ENCODE results near the gene PRXL2C.

DNA sequence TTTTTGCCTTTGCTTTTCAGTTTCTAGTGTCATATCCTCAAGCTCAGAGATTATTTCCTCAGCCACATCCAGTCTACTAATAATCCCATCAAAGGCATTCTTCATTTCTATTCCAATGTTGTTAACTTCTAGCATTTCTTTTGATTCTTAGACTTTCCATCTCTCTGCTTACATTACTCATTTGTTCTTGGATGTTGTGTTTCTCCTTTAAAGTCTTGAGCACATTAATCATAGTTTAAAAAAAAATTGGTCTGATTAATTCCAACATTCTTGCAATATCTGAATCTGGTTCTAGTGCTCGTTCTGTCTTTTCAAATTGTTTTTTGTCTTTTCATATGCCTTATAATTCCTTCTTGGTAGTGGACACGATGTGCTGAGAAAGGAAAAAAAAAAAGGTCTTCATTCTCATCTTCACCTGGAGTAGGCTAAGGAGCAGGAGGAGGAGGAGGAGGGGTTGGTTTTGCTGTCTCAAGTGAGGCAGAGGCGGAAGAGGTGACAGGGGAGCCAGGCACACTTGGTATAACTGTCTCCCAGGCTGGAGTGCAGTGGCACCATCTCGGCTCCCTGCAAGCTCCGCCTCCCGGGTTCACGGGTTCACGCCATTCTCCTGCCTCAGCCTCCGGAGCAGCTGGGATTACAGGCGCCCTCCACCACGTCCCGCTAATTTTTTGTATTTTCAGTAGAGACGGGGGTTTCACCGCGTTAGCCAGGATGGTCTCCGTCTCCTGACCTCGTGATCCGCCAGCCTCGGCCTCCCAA lies 16.3 kb downstream of the PRXL2C start:
- TF ChIP-seq, protein P1, sequence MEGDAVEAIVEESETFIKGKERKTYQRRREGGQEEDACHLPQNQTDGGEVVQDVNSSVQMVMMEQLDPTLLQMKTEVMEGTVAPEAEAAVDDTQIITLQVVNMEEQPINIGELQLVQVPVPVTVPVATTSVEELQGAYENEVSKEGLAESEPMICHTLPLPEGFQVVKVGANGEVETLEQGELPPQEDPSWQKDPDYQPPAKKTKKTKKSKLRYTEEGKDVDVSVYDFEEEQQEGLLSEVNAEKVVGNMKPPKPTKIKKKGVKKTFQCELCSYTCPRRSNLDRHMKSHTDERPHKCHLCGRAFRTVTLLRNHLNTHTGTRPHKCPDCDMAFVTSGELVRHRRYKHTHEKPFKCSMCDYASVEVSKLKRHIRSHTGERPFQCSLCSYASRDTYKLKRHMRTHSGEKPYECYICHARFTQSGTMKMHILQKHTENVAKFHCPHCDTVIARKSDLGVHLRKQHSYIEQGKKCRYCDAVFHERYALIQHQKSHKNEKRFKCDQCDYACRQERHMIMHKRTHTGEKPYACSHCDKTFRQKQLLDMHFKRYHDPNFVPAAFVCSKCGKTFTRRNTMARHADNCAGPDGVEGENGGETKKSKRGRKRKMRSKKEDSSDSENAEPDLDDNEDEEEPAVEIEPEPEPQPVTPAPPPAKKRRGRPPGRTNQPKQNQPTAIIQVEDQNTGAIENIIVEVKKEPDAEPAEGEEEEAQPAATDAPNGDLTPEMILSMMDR (IDR thresholded peaks at IDR 0.05; ENCODE audit: borderline replicate concordance, extremely low read depth, low read length, poor library complexity, severe bottlenecking), result no peak
- no peak for TF ChIP-seq EZH2 (IDR thresholded peaks at IDR 0.05; ENCODE audit: borderline replicate concordance, low read depth, low read length, severe bottlenecking)

All from DND-41 (cell line).